ENCODE measurements around the gene TSPEAR.

DNA sequence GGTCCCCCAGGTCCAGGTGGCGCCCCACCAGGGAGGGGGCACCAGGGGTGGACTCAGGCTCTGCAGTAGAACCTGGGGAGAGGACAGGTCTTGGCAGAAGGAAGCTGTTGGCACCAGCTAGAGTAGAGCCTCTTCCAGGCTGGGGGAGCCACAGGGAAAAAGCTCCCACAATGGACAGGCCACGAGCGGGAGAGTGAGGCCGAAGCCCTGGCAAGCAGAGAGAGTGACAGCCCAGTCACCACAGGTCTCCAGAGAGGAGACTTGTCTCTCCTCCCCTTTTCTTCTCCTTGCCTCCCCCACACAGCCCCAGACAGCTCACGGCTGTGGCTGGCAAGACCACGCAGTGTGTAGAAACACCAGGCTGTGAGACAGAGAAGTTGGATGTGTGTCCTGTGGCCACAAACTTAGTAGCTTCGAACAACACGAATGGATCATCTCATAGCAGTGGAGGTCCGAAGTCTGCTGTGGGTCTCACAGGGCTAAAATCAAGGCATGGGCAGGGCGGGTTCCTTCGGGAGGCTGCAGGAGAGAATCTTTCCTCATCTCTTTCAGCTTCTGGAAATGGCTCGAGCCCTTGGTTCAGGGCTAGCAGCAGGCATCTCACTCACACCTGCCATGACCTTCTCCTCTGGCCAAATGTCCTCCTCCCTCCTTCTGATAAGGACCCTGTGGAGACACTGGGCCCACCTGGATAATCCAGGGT lies 60.2 kb downstream of the TSPEAR start:
- TF ChIP-seq, protein P1, sequence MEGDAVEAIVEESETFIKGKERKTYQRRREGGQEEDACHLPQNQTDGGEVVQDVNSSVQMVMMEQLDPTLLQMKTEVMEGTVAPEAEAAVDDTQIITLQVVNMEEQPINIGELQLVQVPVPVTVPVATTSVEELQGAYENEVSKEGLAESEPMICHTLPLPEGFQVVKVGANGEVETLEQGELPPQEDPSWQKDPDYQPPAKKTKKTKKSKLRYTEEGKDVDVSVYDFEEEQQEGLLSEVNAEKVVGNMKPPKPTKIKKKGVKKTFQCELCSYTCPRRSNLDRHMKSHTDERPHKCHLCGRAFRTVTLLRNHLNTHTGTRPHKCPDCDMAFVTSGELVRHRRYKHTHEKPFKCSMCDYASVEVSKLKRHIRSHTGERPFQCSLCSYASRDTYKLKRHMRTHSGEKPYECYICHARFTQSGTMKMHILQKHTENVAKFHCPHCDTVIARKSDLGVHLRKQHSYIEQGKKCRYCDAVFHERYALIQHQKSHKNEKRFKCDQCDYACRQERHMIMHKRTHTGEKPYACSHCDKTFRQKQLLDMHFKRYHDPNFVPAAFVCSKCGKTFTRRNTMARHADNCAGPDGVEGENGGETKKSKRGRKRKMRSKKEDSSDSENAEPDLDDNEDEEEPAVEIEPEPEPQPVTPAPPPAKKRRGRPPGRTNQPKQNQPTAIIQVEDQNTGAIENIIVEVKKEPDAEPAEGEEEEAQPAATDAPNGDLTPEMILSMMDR (IDR thresholded peaks at IDR 0.05) = no peak
- no peak for TF ChIP-seq SIN3A (IDR thresholded peaks at IDR 0.05; ENCODE audit: borderline replicate concordance, insufficient read depth, low read depth, low read length)
